ENCODE data around the gene RB1. TPM values are rescaled to one million over a fixed set of nuclear protein-coding genes. Genes with fewer than 3 reads are reported as not detected.

Gene RB1
- polyA plus RNA-seq, 3 donors, result 18.4 to 38.8 (median 29.9) TPM

DNA sequence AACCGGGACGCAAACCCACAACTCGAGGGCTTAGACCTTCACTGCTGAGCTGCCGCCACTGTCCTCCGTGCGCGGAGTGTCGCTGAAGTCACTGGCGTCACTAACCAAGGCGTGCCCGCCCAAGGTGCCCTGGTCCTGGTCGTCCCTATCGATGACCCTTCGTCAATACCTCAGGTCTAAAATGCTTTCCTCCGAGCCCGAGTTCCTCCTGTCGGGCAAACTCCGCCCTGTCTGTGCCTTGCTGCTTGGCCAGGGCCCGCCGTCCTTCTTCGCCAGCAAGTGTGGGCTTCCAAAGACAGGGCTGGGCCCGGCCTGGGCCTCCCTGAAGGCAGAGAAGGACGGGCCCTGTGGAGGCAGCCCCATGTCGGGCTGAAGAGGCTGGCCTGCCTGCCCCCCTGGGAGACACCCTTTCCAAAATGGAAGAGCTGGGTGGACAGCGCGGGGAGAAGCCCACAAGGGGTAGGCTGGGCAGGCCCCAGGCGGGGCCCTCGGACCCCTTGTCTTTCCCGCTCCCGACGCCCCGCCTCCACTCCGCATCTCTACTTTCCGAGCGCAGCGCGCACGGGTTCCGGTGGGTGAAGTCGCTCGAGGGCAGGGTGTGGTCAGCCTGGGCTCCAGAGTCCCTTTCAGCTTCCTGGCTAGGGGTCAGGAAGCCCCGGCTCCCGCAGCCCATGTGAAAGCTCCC lies 13.4 kb downstream of the RB1 start:
- Mint-ChIP-seq H3K9me3 (peaks cover 40 to 75% (median 59%) of the 10 kb centered on the region in 7 donors), H3K27me3 (ENCODE audit: low read depth in 3 of 3) (peaks cover 17 to 47% (median 28%) of the 10 kb centered on the region in 3 donors), H3K4me3 (no peak overlapping the region), H3K4me1 (peaks cover 42% of the 10 kb centered on the region), H3K36me3 (peaks cover 61 to 81% of the 10 kb centered on the region in 2 donors), H3K27ac (peak overlapping the region in 1 of 7 donors; percentile 62)
- TF ChIP-seq, protein P1, sequence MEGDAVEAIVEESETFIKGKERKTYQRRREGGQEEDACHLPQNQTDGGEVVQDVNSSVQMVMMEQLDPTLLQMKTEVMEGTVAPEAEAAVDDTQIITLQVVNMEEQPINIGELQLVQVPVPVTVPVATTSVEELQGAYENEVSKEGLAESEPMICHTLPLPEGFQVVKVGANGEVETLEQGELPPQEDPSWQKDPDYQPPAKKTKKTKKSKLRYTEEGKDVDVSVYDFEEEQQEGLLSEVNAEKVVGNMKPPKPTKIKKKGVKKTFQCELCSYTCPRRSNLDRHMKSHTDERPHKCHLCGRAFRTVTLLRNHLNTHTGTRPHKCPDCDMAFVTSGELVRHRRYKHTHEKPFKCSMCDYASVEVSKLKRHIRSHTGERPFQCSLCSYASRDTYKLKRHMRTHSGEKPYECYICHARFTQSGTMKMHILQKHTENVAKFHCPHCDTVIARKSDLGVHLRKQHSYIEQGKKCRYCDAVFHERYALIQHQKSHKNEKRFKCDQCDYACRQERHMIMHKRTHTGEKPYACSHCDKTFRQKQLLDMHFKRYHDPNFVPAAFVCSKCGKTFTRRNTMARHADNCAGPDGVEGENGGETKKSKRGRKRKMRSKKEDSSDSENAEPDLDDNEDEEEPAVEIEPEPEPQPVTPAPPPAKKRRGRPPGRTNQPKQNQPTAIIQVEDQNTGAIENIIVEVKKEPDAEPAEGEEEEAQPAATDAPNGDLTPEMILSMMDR (IDR thresholded peaks at IDR 0.05), result no peak
- Histone ChIP-seq H2AFZ (ENCODE audit: insufficient read depth, low read depth, low read length, poor library complexity, severe bottlenecking) (no peak overlapping the region), H3K4me3 (replicated peaks in 1 of 3; ENCODE audit: low read depth in 2 of 3, low read length in 3 of 3) (no peak overlapping the region), H3K9ac (ENCODE audit: insufficient read depth, low read length, poor library complexity, severe bottlenecking) (no peak overlapping the region), H3K4me1 (ENCODE audit: control insufficient read depth in 1 of 2, insufficient read depth in 2 of 2, low read length in 2 of 2) (peaks cover 34 to 37% of the 10 kb centered on the region in 2 donors), H4K20me1 (ENCODE audit: insufficient read depth, low read length) (peaks cover 86% of the 10 kb centered on the region), H3K27ac (ENCODE audit: low read depth in 1 of 2, low read length in 2 of 2) (no peak overlapping the region), H3K36me3 (replicated peaks in 1 of 2; ENCODE audit: control insufficient read depth in 1 of 2, insufficient read depth in 2 of 2, low read length in 2 of 2) (peaks cover 6 to 84% of the 10 kb centered on the region in 2 donors), H3K4me2 (replicated peaks; ENCODE audit: extremely low read depth, low read length, poor library complexity, severe bottlenecking) (no peak overlapping the region), H3K27me3 (ENCODE audit: control insufficient read depth in 2 of 2, insufficient read depth in 2 of 2, low read length in 2 of 2) (peaks cover 0 to 24% of the 10 kb centered on the region in 2 donors), H3K79me2 (ENCODE audit: insufficient read depth, low read length) (peaks cover 88% of the 10 kb centered on the region), H3K9me3 (replicated peaks in 1 of 2; ENCODE audit: control insufficient read depth in 1 of 2, insufficient read depth in 1 of 2, low read length in 2 of 2) (peaks cover 55 to 60% of the 10 kb centered on the region in 2 donors)
- intact Hi-C loops (cut with micrococcal nuclease), result no loop called here
- DNase-seq, result no peak
- WGBS (ENCODE audit: insufficient coverage), result 98% methylated on average over 43 of the region's 43 CpGs

- peaks cover 5 to 83% of the 10 kb centered on the region in 2 donors for H3K36me3 ChIP-seq (replicated peaks in 1 of 2; ENCODE audit: control insufficient read depth in 1 of 2, insufficient read depth in 2 of 2, low read length in 2 of 2)
- peaks cover 34 to 37% of the 10 kb centered on the region in 2 donors for H3K4me1 ChIP-seq (ENCODE audit: control insufficient read depth in 1 of 2, insufficient read depth in 2 of 2, low read length in 2 of 2)
- peak overlapping the region; percentile 82 for H3K4me2 ChIP-seq (replicated peaks; ENCODE audit: extremely low read depth, low read length, poor library complexity, severe bottlenecking)
- H3K27ac ChIP-seq (ENCODE audit: low read depth in 1 of 2, low read length in 2 of 2), result no peak overlapping the region
- Mint-ChIP-seq H3K27me3 (ENCODE audit: low read depth in 3 of 3) (peaks cover 17 to 49% (median 28%) of the 10 kb centered on the region in 3 donors), H3K4me1 (peaks cover 38% of the 10 kb centered on the region), H3K36me3 (peaks cover 61 to 79% of the 10 kb centered on the region in 2 donors), H3K27ac (peak overlapping the region in 2 of 7 donors; percentile 30 to 55), H3K4me3 (peak overlapping the region; percentile 75 to 95), H3K9me3 (peaks cover 44 to 82% (median 66%) of the 10 kb centered on the region in 7 donors)
- peak overlapping the region; percentile 19 for H3K9ac ChIP-seq (ENCODE audit: insufficient read depth, low read length, poor library complexity, severe bottlenecking)
- H3K4me3 ChIP-seq (replicated peaks in 1 of 3; ENCODE audit: low read depth in 2 of 3, low read length in 3 of 3), result peak overlapping the region; percentile 2 to 74 (median 33)
- H3K9me3 ChIP-seq (replicated peaks in 1 of 2; ENCODE audit: control insufficient read depth in 1 of 2, insufficient read depth in 1 of 2, low read length in 2 of 2), result peaks cover 55 to 67% of the 10 kb centered on the region in 2 donors
- peaks cover 85% of the 10 kb centered on the region for H4K20me1 ChIP-seq (ENCODE audit: insufficient read depth, low read length)
- TF ChIP-seq, protein P1 (IDR thresholded peaks at IDR 0.05), result no peak
- H3K79me2 ChIP-seq (ENCODE audit: insufficient read depth, low read length), result peaks cover 87% of the 10 kb centered on the region
- no peak overlapping the region for H2AFZ ChIP-seq (ENCODE audit: insufficient read depth, low read depth, low read length, poor library complexity, severe bottlenecking)
- H3K27me3 ChIP-seq (ENCODE audit: control insufficient read depth in 2 of 2, insufficient read depth in 2 of 2, low read length in 2 of 2), result peaks cover 0 to 24% of the 10 kb centered on the region in 2 donors
- peak in 1 of 3 donors; percentile 9 for DNase-seq
- intact Hi-C loops (cut with micrococcal nuclease), result no loop called here
- 71% methylated on average over 41 of the region's 41 CpGs for WGBS (ENCODE audit: insufficient coverage)
Observed at GRCh38 chr13:48317511-48318376, 14.2 kb downstream of the RB1 start.
